ENCODE results near the gene PRRC2A.
A peak's percentile ranks its signal among the peaks of the same experiment; 100 is the strongest.

Gene PRRC2A

DNA sequence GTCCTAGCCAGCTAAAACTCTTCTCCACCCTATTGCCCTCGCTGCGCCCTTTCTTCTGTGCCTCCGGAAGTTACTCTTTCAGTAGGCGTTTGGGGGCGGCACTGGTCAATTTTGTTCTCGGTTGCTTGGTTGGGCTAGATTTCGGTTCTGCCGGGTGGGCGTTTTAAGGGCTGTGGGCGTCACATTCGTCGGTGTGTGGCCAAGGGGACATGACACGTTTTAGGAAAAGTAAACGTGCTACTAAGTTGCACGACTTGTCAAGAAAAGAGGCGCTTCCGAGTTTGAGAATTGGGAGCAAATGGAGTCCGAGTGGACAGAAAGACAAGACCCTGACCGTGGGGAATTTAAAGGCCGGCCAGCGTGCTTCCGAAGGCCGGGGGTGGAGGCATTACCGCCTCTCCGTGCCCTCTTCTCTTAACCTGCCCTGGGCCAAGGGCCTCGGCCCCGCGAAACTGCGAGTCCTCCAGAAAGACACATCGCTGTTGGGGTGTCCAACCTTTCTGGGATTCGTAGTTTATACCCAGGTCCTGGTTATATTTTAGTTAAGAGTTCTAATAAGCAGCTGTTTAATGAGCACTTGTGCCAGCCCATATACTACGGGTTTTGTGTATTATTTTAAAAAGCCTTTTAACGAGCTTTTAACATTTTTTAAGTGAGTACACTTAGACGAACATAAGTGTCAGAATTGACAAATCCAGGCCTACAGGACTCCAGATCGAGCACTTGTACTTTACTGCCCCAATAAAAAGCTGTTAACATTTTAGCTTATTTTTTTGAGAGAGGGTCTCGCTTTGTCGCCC lies 32.6 kb downstream of the PRRC2A start:
- peak; percentile 85 for DNase-seq (ENCODE audit: low read depth)

GRCh38 chr6:31654574-31655348 lies 34.2 kb downstream of the PRRC2A start:
- DNase-seq (ENCODE audit: low read depth), result no peak

- DNase-seq (ENCODE audit: low read depth), result no peak
These were observed 35.1 kb downstream of the PRRC2A start, which contains the start of gene APOM for GRCh38 chr6:31655349-31656237. TSS of gene APOM (plus strand) at chr6:31655894. CDS start at chr6:31655967, 73 bp downstream.

DNA sequence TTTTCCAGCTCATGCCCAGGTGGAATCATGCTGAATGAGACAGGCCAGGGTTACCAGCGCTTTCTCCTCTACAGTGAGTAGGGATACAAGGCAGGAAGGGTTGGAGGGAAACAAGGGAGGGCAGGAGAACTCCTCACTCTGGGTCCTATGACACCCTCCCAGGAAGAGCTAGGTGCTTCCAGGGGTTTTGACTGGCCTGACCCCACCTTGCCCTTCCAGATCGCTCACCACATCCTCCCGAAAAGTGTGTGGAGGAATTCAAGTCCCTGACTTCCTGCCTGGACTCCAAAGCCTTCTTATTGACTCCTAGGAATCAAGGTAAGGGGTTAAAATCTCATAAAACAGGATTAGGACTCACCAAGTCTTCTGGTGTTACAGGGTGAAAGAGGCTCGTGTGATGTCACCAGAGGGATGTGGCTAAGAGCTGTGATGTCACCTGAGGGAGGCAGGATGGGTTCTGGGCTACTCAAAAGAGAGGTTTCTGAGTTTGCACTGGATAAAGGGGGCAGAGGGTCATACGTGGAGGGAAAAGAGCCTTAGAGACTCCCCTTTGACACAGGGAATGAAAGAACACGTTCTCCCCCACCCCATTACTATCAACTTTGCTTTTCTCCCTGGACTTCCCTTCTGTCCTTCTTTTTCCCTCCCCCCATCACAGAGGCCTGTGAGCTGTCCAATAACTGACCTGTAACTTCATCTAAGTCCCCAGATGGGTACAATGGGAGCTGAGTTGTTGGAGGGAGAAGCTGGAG lies 37.1 kb downstream of the PRRC2A start:
- no peak for DNase-seq (ENCODE audit: low read depth)

DNA sequence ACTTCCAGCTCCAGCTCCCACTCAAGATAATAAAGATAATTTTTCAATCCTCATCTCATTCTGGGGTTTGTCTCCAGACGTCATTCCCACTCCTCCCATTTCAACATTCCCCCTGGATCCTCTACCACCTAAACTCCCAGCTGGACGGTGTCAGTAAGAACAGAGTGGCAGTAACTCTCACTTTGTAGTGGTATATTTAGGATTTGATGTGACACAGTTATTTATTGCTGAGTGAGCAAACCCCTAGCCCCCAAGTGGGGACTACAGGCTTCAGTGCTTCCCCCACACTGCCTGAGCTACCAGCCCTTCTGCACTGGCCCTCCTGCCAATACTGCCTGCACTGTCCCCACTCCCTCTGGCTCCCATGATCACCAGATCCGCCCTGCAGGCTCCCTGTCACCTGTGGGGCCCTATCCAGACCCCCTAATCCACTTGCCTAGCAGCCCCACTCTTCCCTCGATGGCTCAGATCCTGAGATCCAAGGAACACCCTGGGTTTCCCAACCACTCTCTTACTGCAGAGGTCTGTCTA lies 37.7 kb downstream of the PRRC2A start:
- no peak for DNase-seq (ENCODE audit: low read depth)

DNA sequence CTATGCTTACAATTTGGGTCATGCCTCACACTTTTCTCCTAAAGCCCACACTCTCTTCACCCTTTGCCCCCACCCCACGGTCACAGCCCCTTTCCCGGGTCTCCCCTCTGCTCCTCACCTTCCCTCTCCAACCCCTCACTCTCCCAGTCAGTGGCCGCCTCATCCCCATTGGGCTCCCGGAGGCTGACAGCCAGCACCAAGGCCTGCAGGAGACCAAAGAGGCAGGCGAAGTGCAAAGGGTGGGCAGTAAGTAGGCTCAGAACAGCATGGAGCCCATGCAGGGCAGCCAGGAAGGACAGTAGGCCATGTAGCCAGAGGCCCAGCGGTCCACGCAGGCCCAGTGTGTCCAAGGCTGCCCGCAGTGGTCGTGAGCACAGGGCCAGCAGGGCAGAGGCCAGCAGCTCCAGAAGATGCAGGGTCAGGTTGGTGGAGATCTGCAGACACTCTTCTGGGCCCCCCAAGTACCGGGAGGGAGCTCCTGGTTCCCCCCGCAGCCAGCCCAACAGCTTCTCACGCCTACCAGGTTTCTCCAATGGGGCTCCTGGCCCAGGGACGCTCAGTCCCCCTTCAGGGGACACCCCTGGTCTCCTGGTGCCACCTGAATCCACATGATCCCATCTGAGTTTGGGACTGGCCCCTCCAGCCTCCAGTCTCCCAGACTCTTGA lies 38.6 kb downstream of the PRRC2A start:
- no peak for DNase-seq (ENCODE audit: low read depth)

- DNase-seq (ENCODE audit: low read depth), result no peak
These were observed 39.3 kb downstream of the PRRC2A start for GRCh38 chr6:31659649-31660380.

DNA sequence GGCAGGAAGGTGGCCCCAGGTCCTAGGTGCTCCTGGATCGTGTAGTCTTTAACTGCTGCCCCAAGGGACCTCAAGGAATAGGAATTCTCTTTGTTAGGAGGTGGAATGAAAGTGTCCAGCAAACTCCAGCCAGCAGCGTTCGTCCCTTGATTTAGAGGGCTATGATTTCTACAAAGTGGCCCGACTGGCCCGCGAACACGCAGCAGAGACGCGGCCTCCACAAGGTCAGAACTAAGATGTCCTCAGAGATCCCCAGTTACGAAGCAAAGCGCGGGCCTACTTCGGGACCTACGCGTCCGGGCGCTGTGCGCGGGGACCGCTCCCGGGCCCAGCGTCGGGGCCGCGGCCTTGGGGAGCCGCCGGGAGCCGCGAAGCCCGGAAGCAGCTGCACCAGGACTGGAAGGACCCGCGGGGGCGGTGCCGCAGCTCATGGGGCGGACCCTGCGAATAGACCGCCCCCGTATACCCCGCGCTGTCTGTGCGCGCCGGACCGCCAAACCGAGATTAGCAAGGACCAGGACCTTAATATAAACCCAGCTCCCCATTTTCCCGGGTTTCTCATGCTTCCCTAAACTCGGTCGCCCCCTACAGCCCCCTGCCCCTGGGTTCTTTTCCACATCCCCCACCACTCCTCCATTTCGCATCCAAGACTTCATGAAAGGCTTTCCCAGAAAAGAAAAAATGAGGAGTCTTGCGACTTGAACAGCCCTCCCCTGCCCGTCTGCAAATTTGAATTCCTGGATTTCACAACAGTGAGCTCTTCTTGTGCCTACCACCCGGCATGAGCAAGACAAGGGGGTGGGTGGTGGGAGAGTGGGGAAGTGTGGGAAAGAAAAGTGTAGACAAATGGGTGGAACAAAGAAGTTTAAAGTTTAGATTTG lies 40.1 kb downstream of the PRRC2A start, which contains the start of gene C6orf47:
Gene C6orf47 (minus strand): TSS at position 398 of the 881 bp plus-strand sequence. CDS start 831 bp downstream, outside the sequence.
- DNase-seq (ENCODE audit: low read depth), result peak; percentile 61

GRCh38 chr6:31661262-31662123 lies 41.0 kb downstream of the PRRC2A start:
- DNase-seq (ENCODE audit: low read depth), result no peak

DNA sequence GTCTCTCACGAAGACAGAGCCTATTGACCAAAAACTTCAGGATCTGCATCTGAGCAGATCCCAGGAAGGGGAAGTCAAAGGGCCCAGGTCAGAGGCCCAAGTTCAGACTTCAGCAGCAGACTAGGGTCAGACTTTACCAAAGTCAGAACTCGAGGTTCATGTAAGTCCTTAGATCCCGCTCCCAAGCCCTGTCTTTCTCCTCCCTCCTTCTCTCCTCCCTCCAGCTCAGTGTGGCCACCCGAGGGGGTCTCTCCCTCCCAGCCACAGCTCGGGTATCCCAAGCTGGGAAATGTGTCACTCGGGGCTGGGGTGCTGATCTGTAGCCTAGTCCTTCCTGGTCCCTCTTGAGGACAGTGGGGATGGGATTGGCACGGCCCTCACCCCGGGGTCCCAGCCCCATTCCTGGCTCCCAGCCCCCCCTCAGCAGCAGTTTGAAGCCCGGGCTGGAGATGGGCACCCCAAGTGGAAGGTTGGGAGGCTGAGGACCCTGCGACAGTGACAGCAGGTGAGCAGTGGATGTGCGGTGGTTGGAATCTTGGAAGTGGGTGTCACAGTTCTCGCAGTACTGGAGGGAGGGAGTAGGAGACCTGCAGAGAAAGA lies 41.7 kb downstream of the PRRC2A start:
- no peak for DNase-seq (ENCODE audit: low read depth)

DNA sequence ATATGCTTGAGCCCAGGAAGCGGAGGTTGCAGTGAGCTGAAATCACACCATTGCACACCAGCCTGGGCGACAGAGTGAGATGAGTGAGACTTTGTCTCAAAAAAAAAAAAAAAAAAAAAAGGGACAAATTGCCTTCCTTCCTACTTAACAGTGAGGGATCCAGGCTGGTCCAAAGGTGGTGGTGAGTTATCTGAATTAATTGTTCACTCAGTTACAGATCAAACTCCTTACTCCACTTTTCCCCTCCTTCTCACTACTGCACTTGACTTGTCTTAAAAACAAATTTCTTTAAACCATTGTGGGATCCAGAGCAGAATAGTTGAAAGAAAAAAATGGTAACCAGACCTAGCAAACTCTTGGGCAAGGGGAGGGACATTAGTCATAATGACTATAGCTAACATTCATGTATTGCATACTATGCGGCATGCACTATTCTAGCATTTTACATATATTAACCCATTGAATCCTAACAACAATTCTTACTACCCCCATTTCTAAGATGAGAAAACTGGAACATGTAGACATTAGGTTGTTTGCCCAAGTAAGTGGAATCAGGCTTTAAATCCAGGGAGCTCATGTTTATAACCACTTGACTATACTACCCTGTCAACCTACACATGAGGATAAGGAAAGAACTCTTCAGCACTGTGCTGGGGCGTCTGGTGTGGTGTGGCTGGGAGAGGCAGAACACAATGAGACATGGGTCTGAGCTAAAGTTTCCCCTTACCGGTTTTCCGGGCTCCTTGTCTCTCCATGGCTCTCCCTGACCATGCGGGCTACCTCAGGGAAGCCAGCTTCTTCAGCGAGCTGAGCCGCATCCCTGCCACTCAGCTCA lies 42.8 kb downstream of the PRRC2A start:
- DNase-seq (ENCODE audit: low read depth), result no peak

- no peak for DNase-seq (ENCODE audit: low read depth)
These were observed 43.7 kb downstream of the PRRC2A start for GRCh38 chr6:31663961-31664789.

GRCh38 chr6:31664790-31665500 lies 44.4 kb downstream of the PRRC2A start, which contains the start of gene GPANK1:
TSS of gene GPANK1 (minus strand) at chr6:31664997. CDS start at chr6:31664478, 519 bp downstream.
- DNase-seq (ENCODE audit: low read depth), result peak; percentile 84

DNA sequence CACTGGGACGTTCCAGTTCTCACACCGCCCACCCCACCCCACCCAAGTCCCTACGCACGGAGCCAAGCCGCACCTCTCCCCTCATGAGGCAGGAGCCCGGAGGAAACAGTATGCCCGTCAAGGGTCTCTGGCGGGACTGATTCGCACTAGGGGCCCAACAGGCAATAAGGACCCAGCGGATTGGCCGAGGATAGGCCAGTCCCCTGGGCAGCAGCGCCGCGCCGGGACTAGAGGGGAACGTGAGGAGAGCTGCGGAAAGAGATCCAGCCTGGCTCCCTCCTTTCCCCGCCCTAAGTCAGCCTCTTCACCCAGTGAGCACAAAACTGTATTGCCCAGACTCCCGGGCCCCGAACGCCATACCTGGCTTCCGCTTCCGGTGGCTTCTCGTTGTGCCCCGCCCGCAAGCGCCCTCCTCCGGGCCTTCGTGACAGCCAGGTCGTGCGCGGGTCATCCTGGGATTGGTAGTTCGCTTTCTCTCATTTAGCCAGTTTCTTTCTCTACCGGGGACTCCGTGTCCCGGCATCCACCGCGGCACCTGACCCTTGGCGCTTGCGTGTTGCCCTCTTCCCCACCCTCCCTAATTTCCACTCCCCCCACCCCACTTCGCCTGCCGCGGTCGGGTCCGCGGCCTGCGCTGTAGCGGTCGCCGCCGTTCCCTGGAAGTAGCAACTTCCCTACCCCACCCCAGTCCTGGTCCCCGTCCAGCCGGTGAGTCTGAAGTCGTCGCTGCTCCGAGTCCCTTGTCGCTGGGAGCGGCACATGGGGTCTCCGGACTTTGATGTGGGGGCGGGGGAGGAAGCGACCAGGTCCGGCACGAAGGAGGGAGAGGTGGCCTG lies 45.2 kb downstream of the PRRC2A start, which contains the start of gene CSNK2B:
Gene CSNK2B (plus strand): TSS at position 580 of the 836 bp plus-strand sequence. CDS start 752 bp downstream, outside the sequence.
- DNase-seq (ENCODE audit: low read depth), result peak; percentile 97
